T-helper 2 cell treated with Interferon-gamma antibody and Interleukin-4, amounts not matched to agents 100 ng/mL and 5 ng/mL, for 36 hours (primary cell): Measurements from ENCODE around the gene KPNB1. TPM values are rescaled to one million over a fixed set of nuclear protein-coding genes. Genes with fewer than 3 reads are reported as not detected.

ENCODE experiments used
- intact Hi-C: fragments of 100-400 bp; cut with micrococcal nuclease; formaldehyde crosslinking; loops from one replicate; pipeline ENCODE4 v1.15.1; 2023
- total RNA-seq: library from RNA; stranded (reverse); gene quantifications from 2 replicates; pipeline ENCODE4 v1.2.3, GENCODE V29; 2022

Gene KPNB1
- total RNA-seq, 1 donor from 2014 or later, result 542 TPM

DNA sequence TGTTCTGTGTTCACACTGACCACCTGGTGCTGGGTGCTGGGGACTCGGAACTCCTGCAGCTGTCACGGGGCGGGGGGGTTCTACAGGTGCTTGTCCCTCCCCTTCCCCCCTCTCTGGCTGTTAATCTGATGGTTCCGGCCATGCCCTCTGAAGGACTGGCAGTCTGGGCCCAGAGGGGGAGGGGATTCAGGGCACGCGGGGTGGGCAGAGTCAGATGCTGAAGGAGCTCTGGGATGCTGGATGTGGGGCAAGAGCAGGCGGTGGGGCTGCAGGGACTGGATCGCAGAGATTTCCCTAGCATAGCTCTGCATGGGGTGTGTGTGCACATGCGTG, 78.0 kb downstream of the KPNB1 start:
- intact Hi-C loops, result no loop called here

DNA sequence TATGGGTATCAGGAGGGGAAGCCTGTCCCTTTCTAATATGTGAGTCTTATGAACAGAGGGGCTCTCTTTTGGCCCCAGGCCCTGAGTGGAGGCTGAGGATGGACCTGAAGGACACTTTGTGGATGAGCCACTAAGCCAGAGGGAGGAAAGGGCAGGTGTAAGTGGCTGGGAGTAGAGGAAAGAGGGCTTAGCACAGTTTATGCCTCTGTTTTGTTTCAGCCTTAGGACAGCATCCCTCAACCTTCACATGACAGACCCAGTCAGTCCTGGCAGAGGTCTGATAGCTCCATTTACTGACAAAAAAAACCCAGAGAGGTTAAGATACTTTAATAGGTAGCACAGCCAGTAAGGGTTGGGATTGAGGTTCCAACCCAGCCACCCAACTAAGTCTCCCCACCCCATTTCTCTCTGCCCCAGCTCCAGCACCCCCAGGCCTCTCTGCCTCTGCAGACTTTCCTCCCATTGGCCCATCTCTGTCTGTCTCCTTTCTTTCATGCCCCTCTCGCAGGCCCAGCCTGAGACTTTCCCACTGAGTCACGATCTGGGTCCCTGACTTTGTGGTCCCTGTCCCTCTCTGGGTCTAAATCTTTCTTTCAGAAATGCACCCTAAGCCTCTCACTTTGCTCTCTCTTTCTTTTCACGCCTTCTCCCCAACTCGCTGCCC, 78.6 kb downstream of the KPNB1 start:
- intact Hi-C loops, result no loop called here

DNA sequence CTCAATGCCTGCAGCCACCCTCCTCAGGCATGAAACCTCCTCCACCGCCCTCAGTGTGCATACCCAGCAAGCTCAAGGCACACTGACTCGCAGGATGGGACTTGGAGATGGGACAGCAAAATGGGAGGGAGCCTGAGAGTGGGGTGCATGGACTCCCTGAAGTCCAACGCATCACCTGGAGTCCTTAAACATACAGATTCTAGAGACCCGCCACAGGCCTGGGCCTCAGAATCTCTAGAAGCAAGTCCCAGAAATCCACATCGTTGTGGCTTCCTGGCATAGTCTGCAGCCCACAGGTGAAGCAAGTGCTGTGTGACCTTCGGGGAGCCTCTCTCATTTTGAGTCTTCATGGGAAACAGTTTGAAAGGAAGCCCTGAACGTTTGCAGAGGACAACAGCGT, 79.8 kb downstream of the KPNB1 start:
- intact Hi-C loops, result no loop called here

DNA sequence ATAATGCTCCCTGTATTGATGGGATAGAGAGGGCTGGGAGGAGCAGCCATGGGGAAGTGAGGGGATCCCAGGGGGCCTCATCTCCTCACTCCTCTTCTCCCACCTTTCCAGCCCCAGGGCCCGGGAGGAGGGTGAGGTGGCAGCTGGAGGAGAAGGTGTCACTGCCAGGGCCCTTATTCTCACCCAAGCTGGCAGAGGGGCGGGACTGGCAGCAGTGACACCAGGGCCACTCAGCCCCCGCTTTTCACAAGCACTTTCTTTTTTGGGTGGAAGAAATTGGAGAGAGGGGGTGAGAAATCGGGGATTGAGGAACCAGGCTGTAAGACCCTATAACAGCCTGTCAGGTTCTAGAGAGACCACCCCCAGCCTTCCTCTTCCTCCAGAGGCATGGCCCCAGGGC, 81.0 kb downstream of the KPNB1 start:
- intact Hi-C loops, result loop anchor here (5.0 kb wide), 3 partner anchors 33 to 167 kb away; partner anchors contain the start of gene SP2

DNA sequence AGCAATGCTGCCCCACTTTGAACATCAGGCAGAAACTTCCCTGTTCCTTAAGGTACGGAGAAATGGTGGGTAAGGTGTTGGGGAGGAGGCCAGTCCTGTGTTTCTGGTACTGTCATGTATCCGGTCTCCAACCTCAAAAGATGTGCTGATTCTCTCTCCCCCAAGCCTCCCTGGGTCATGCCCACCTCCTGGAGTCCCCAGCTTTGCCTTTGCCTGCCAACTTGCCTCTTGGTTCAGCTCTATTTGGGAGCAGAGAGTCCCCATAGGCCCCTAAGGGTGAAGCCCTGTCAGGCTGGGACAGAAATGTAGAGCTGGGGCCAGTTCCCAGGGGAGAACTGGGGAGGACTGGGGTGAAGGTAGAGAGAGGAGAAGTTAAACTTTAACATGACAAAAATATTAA, 81.7 kb downstream of the KPNB1 start:
- intact Hi-C loops, result loop anchor here (5.0 kb wide), 3 partner anchors 34 to 166 kb away; partner anchors contain the start of gene SP2

DNA sequence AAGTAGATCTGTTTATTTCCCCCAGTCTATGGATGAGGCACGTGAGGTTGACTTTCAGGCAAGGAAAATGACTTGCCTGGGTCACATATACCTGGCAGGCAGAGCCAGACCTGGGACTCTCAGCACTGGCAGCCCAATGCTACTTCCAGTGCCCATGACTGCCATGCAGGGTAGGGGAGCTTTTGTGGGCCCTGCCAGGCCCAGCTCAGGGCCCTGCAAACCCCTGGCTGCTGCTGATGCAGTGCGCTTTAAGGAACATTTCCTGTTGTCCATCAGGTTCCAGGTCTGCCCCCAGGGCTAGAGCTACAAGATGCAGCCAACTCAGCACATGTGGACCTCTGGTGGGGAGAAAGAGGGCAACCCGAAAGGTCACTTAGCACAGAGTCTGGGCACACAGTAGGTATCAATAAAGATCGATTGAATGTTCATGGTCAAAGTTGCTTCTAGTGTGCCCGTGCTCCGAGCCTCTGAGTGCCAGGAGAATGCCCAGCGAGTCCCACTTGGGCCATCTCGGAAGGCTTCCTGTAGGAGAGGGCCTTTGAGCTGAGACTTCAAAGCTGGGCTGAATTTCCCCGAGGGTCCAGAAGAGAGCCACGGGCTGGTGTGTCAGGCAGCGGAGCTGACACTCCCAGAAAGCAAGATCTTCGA, 82.8 kb downstream of the KPNB1 start:
- intact Hi-C loops, result loop anchor here (1.0 to 5.0 kb wide), 5 partner anchors 11 to 165 kb away; partner anchors contain the start of gene SP2

DNA sequence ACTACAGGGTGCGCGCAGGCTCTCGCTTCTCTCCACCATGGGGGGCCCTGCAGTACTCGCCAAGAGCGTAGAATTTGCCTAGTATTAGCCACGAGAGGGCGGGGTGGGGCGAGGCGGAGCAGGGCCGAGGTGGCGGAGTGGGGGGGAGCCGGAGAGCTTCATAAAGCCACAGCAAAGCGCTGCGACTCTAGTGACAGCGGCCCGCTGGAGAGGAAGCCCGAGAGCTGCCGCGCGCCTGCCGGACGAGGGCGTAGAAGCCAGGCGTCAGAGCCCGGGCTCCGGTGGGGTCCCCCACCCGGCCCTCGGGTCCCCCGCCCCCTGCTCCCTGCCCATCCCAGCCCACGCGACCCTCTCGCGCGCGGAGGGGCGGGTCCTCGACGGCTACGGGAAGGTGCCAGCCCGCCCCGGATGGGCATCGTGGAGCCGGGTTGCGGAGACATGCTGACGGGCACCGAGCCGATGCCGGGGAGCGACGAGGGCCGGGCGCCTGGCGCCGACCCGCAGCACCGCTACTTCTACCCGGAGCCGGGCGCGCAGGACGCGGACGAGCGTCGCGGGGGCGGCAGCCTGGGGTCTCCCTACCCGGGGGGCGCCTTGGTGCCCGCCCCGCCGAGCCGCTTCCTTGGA, 83.4 kb downstream of the KPNB1 start, which contains the start of gene TBX21:
TBX21 (plus strand) TSS at position 190 of the 627 bp plus-strand sequence; CDS start at position 409, 219 bp downstream.
- intact Hi-C loops, result loop anchor here (1.0 to 5.0 kb wide), 5 partner anchors 12 to 164 kb away; partner anchors contain the start of gene SP2

DNA sequence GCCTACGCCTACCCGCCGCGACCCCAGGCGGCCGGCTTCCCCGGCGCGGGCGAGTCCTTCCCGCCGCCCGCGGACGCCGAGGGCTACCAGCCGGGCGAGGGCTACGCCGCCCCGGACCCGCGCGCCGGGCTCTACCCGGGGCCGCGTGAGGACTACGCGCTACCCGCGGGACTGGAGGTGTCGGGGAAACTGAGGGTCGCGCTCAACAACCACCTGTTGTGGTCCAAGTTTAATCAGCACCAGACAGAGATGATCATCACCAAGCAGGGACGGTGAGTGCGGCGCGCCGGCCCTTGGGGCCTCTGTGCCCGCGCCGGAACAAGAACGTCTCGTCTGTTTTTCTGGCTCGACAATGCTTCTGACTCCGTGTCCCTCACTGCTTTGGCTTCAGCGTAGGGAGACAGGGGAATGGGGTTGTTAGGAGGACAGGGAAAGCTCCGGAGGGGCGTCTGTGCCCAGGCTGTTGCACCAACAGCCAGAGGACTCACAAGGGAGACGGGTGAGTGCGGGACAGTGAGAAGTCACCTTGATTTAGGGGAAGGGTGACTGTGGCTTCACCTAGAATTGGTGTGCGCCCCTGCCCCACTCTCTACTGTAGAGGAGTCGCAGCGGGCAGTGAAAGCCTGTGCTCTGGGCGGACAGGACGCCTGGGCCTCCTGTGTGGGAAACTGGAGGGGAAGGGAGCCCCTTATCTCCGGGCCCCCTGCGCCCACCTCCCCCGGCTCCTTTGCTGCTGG, 84.1 kb downstream of the KPNB1 start:
- intact Hi-C loops, result loop anchor here (1.0 to 5.0 kb wide), 5 partner anchors 13 to 163 kb away; partner anchors contain the start of gene SP2

DNA sequence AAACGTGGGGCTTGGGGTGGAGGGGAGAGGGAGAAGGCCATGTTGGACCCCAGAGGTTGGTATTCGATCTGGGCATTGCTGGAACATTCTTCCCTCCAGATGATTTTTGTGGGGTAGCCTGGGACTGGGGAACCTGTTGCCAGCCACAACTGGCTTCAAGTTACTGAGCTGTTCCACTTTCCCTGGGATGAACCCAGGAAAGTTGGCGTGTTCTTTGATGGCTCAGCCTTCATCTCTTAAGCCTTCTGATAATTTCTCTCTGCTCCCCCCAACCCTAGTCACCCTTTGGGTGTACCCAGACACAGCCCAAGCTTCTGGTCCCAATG, 85.4 kb downstream of the KPNB1 start:
- intact Hi-C loops, result no loop called here

Other genes with a start within 250 kb of the KPNB1 start
- gene NPEPPS, start 118.8 kb upstream of the KPNB1 start, total RNA-seq, result 88.5 and 95.5 TPM in 2 replicates
- gene TBKBP1, start 44.2 kb downstream of the KPNB1 start, total RNA-seq, result 1.2 and 1.7 TPM in 2 replicates
- gene TBX21, start 83.3 kb downstream of the KPNB1 start, total RNA-seq, result 9.2 and 9.4 TPM in 2 replicates
- gene OSBPL7, start 171.9 kb downstream of the KPNB1 start, total RNA-seq, result 33.0 and 34.3 TPM in 2 replicates
- gene MRPL10, start 181.6 kb downstream of the KPNB1 start, total RNA-seq, result 36.6 and 37.4 TPM in 2 replicates
- 0.30 and 0.80 TPM in 2 replicates for gene LRRC46, start 181.8 kb downstream of the KPNB1 start, total RNA-seq
- gene SCRN2, start 191.4 kb downstream of the KPNB1 start, total RNA-seq, result 21.8 and 24.9 TPM in 2 replicates
- not detected in 2 replicates for gene SP6, start 201.2 kb downstream of the KPNB1 start, total RNA-seq
- gene SP2, start 246.3 kb downstream of the KPNB1 start, total RNA-seq, result 30.8 and 32.8 TPM in 2 replicates